HepG2 (cell line): Measurements from ENCODE around the gene PXYLP1. TPM values are rescaled to one million over a fixed set of nuclear protein-coding genes. Genes with fewer than 3 reads are reported as not detected.
A peak's percentile ranks its signal among the peaks of the same experiment; 100 is the strongest.

ENCODE experiments used
- BHLHE40 ChIP-seq: IDR thresholded peaks from 2 replicates; pipeline ENCODE4 v1.6.1; 2011; ENCODE audit warnings: low read length, improper control_type of control experiment
- BORCS8-MEF2B ChIP-seq: sonication (generic); formaldehyde crosslinking; IDR thresholded peaks from 2 replicates; pipeline ENCODE4 v1.8.0; 2022; ENCODE audit warnings: mild to moderate bottlenecking, missing genetic modification reagents
- CEBPG ChIP-seq: IDR thresholded peaks from 2 replicates; pipeline ENCODE4 v1.6.1; 2016
- CSRNP1 ChIP-seq: sonication (generic); formaldehyde crosslinking; IDR thresholded peaks from 2 replicates; pipeline ENCODE4 v1.8.1; 2023; ENCODE audit warnings: mild to moderate bottlenecking, missing genetic modification reagents
- CSRNP2 ChIP-seq: sonication (generic); formaldehyde crosslinking; conservative IDR thresholded peaks from 2 replicates; pipeline ENCODE4 v1.8.0; 2022; ENCODE audit warnings: low read depth, missing genetic modification reagents
- ESRRA ChIP-seq: sonication (generic); formaldehyde crosslinking; IDR thresholded peaks from 2 replicates; pipeline ENCODE4 v1.5.1; 2020; ENCODE audit warnings: mild to moderate bottlenecking, low read depth, missing genetic modification reagents
- GMEB2 ChIP-seq: IDR thresholded peaks from 2 replicates; pipeline ENCODE4 v1.6.1; 2016; ENCODE audit warnings: missing biosample characterization, missing genetic modification reagents, low read depth
- JDP2 ChIP-seq: sonication (generic); formaldehyde crosslinking; IDR thresholded peaks from 2 replicates; pipeline ENCODE4 v1.8.1; 2022; ENCODE audit warnings: missing genetic modification reagents, borderline replicate concordance
- KLF9 ChIP-seq: IDR thresholded peaks from 2 replicates; pipeline ENCODE4 v1.6.1; 2016; ENCODE audit warnings: low read depth
- LRRFIP1 ChIP-seq: sonication (generic); formaldehyde crosslinking; conservative IDR thresholded peaks from 2 replicates; pipeline ENCODE4 v1.4.0; 2020; ENCODE audit warnings: missing genetic modification reagents
- MYC ChIP-seq: sonication (generic); formaldehyde crosslinking; IDR thresholded peaks from 2 replicates; pipeline ENCODE4 v1.9.0; 2021; ENCODE audit warnings: missing genetic modification reagents, borderline replicate concordance
- RFX5 ChIP-seq: IDR thresholded peaks from 2 replicates; pipeline ENCODE4 v1.6.1; 2011; ENCODE audit warnings: low read depth, low read length, improper control_type of control experiment
- SALL1 ChIP-seq: sonication (generic); formaldehyde crosslinking; IDR thresholded peaks from 2 replicates; pipeline ENCODE4 v1.8.0; 2022; ENCODE audit warnings: mild to moderate bottlenecking, missing genetic modification reagents
- SSRP1 ChIP-seq: IDR thresholded peaks from 2 replicates; pipeline ENCODE4 v1.6.1; 2016; ENCODE audit warnings: control low read depth
- TEAD3 ChIP-seq: optimal IDR thresholded peaks from 2 replicates; pipeline ENCODE3; 2016; ENCODE audit warnings: borderline replicate concordance
- TOE1 ChIP-seq: sonication (generic); formaldehyde crosslinking; IDR thresholded peaks from 2 replicates; pipeline ENCODE4 v1.4.0; 2020; ENCODE audit warnings: mild to moderate bottlenecking, missing genetic modification reagents
- ZBTB43 ChIP-seq: sonication (generic); formaldehyde crosslinking; conservative IDR thresholded peaks from 2 replicates; pipeline ENCODE4 v1.4.0; 2020; ENCODE audit warnings: missing genetic modification reagents
- ZNF251 ChIP-seq: sonication (generic); formaldehyde crosslinking; IDR thresholded peaks from 2 replicates; pipeline ENCODE4 v1.9.0; 2021; ENCODE audit warnings: mild to moderate bottlenecking, missing genetic modification reagents
- ZNF326 ChIP-seq: sonication (generic); formaldehyde crosslinking; IDR thresholded peaks from 2 replicates; pipeline ENCODE4 v1.4.0; 2020; ENCODE audit warnings: missing genetic modification reagents, borderline replicate concordance
- ZNF510 ChIP-seq: sonication (generic); formaldehyde crosslinking; IDR thresholded peaks from 2 replicates; pipeline ENCODE4 v1.4.0; 2020; ENCODE audit warnings: low read depth, mild to moderate bottlenecking, missing genetic modification reagents
- ZNF883 ChIP-seq: sonication (generic); formaldehyde crosslinking; IDR thresholded peaks from 2 replicates; pipeline ENCODE4 v1.5.1; 2020; ENCODE audit warnings: mild to moderate bottlenecking, missing genetic modification reagents; ENCODE audit errors: not compliant biosample characterization
- polyA plus RNA-seq, 8 experiments: library from polyadenylated mRNA; depleted of rRNA in 3 of 8; stranded (reverse) in 7 of 8; unstranded in 1 of 8; fragments of >200 nt; fragmentation: Illumina TruSeq in 4 of 8; extraction: Trizol in 4 of 8; gene quantifications; 2 replicates each; pipeline versions ENCODE4 v1.2.1 to v1.2.3, GENCODE V29; 2011 to 2016; ENCODE audit warnings: low read depth in 4 of 8, missing spikeins in 1 of 8, mixed read lengths in 1 of 8; ENCODE audit not compliant: insufficient read depth in 1 of 8
- total RNA-seq, 5 experiments: library from RNA; depleted of rRNA; stranded (reverse); fragments of >200 nt; fragmentation: Illumina TruSeq; extraction: Trizol; gene quantifications; 2 replicates each; pipeline ENCODE4 v1.2.3, GENCODE V29; 2016; ENCODE audit warnings: low read depth in 1 of 5

The PXYLP1 gene
- total and polyA plus RNA-seq, 2 of the 13 experiments (the other 11 are each of a cell fraction or from before 2014, with no cell fraction given), result 4.9 to 8.1 TPM

GRCh38 chr3:141192345-141192744, 39.3 kb upstream of the PXYLP1 start (continued):
- TF ChIP-seq TEAD3 (CRISPR knock-in tag) (peak; percentile 58), BORCS8-MEF2B (CRISPR knock-in tag) (no peak), MYC (CRISPR knock-in tag) (peak; percentile 28; the same call in 1 of the 2 replicates), RFX5 (no peak), CEBPG (CRISPR knock-in tag) (0 out of 2 replicates have a peak, but pooled peaks have one; percentile 16), CSRNP1 (CRISPR knock-in tag) (no peak), SALL1 (CRISPR knock-in tag) (peak; percentile 57; the same call in 1 of the 2 replicates), SSRP1 (no peak), LRRFIP1 (CRISPR knock-in tag) (no peak), TOE1 (CRISPR knock-in tag) (no peak), JDP2 (CRISPR knock-in tag) (no peak), GMEB2 (CRISPR knock-in tag) (no peak), ZBTB43 (CRISPR knock-in tag) (no peak), ZNF883 (CRISPR knock-in tag) (no peak), CSRNP2 (CRISPR knock-in tag) (no peak), BHLHE40 (0 out of 2 replicates have a peak, but pooled peaks have one; percentile 22), KLF9 (no peak), ESRRA (CRISPR knock-in tag) (no peak), ZNF326 (CRISPR knock-in tag) (no peak), ZNF251 (CRISPR knock-in tag) (no peak), ZNF510 (no peak)
